ENCODE data around the gene PHF3.

Gene PHF3

GRCh38 chr6:63634630-63635029 is 972 bp upstream of the PHF3 start:
- no peak for TF ChIP-seq SIN3A (IDR thresholded peaks at IDR 0.05; ENCODE audit: borderline replicate concordance, insufficient read depth, low read length)
- no peak for TF ChIP-seq POLR2AphosphoS5 (IDR thresholded peaks at IDR 0.05; ENCODE audit: low read depth, low read length)
- no peak for TF ChIP-seq REST (IDR thresholded peaks at IDR 0.05; ENCODE audit: insufficient read depth in 1 of 2, low read depth in 2 of 2, low read length in 2 of 2)
- no peak for TF ChIP-seq FOXP2 (optimal IDR thresholded peaks at IDR 0.05; ENCODE audit: borderline replicate concordance, extremely low read depth, extremely low read length, insufficient read depth)
- TF ChIP-seq TAF1 (IDR thresholded peaks at IDR 0.05; ENCODE audit: borderline replicate concordance, insufficient read depth, low read length) = no peak

DNA sequence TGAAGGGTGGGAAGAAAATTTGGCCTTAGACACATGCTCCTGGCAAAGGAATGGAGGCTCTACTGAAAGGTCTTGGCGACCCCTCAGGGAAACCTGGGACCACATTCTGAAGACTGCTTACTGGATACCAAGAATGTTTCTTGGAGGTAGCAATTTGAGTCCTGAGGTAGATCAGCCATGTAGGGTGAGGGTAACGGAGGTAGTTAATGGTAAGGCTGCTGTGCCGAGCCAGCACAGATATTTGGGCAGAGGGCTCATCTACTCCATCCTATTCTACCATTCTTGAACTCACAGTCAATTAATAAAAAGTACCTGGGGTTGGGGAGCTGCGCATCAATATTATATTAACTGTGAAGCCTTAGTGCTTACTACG is 401 bp upstream of the PHF3 start:
- TF ChIP-seq POLR2AphosphoS5 (IDR thresholded peaks at IDR 0.05; ENCODE audit: low read depth, low read length) (no peak), TAF1 (IDR thresholded peaks at IDR 0.05; ENCODE audit: borderline replicate concordance, insufficient read depth, low read length) (peak; percentile 8; the same call in 1 of the 2 replicates)

- TF ChIP-seq TAF1 (IDR thresholded peaks at IDR 0.05; ENCODE audit: borderline replicate concordance, insufficient read depth, low read length) (no peak), REST (IDR thresholded peaks at IDR 0.05; ENCODE audit: insufficient read depth in 1 of 2, low read depth in 2 of 2, low read length in 2 of 2) (no peak), POLR2AphosphoS5 (IDR thresholded peaks at IDR 0.05; ENCODE audit: low read depth, low read length) (no peak), FOXP2 (optimal IDR thresholded peaks at IDR 0.05; ENCODE audit: borderline replicate concordance, extremely low read depth, extremely low read length, insufficient read depth) (no peak), SIN3A (IDR thresholded peaks at IDR 0.05; ENCODE audit: borderline replicate concordance, insufficient read depth, low read length) (0 out of 2 replicates have a peak, but pooled peaks have one; percentile 56)
Measured at GRCh38 chr6:63636518-63637021, 968 bp downstream of the PHF3 start.

DNA sequence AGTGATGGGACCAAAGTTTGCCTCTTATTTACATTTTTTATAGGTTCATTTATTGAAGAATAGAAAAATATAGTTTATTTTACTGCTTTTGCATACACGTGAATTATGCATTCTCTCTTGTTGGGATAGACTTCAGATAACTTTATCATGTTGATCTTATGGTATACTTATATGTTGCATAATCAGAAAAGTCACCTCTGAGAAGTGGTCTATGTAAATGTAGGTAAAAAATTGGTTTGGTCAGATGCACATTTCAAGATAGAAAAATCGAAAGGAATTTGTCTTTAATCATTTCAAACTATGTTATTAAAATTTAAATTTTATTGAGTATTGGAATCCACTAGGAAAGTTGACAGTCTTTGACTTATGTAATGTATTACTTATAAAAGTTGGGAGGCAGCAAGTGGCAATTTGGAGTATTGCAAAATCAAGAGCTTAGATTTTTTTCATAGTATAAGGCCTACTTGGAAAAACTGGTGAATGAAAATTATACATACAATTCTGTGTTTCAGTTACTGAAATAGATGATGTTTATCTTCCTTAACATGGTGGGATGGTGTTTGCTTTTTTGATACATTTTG is 2.4 kb downstream of the PHF3 start:
- TF ChIP-seq FOXP2 (optimal IDR thresholded peaks at IDR 0.05; ENCODE audit: borderline replicate concordance, extremely low read depth, extremely low read length, insufficient read depth) (no peak), POLR2AphosphoS5 (IDR thresholded peaks at IDR 0.05; ENCODE audit: low read depth, low read length) (no peak), SIN3A (IDR thresholded peaks at IDR 0.05; ENCODE audit: borderline replicate concordance, insufficient read depth, low read length) (no peak), TAF1 (IDR thresholded peaks at IDR 0.05; ENCODE audit: borderline replicate concordance, insufficient read depth, low read length) (no peak), REST (IDR thresholded peaks at IDR 0.05; ENCODE audit: insufficient read depth in 1 of 2, low read depth in 2 of 2, low read length in 2 of 2) (no peak)

DNA sequence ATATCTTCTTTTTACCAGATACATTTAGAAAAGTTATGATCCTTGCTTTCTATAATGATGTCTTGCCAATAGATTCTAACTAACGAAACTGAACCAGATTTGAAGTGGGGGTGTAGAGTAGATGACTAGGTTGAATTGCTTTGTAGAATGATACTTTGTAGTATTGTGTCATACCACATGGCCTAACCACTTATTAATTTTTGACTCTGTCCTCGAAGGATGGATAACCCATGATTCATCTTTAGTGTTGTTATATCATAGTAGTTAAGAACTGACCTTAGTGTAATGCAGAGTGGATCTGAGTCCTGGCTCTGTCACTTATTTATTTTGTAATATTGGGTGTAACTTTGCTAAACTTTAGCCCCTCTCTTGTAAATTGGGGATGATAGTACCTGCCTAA is 4.5 kb downstream of the PHF3 start:
- TF ChIP-seq POLR2AphosphoS5 (IDR thresholded peaks at IDR 0.05; ENCODE audit: low read depth, low read length) = no peak
- no peak for TF ChIP-seq SIN3A (IDR thresholded peaks at IDR 0.05; ENCODE audit: borderline replicate concordance, insufficient read depth, low read length)
- TF ChIP-seq TAF1 (IDR thresholded peaks at IDR 0.05; ENCODE audit: borderline replicate concordance, insufficient read depth, low read length) = no peak
- TF ChIP-seq REST (IDR thresholded peaks at IDR 0.05; ENCODE audit: insufficient read depth in 1 of 2, low read depth in 2 of 2, low read length in 2 of 2) = no peak
- TF ChIP-seq FOXP2 (optimal IDR thresholded peaks at IDR 0.05; ENCODE audit: borderline replicate concordance, extremely low read depth, extremely low read length, insufficient read depth) = no peak
